Femur (tissue), 1 donor: ENCODE results near the gene ITIH2.
A peak's percentile ranks its signal among the peaks of the same experiment; 100 is the strongest.
"Not testable (repeated sequence)": the region's sequence is repeated elsewhere in the genome, so short reads cannot be mapped to it uniquely, and the experiment has no call there.

Source experiments
- DNase-seq: peaks from one replicate; pipeline ENCODE4 v3.0.0-alpha.2; 2017

Gene ITIH2

DNA sequence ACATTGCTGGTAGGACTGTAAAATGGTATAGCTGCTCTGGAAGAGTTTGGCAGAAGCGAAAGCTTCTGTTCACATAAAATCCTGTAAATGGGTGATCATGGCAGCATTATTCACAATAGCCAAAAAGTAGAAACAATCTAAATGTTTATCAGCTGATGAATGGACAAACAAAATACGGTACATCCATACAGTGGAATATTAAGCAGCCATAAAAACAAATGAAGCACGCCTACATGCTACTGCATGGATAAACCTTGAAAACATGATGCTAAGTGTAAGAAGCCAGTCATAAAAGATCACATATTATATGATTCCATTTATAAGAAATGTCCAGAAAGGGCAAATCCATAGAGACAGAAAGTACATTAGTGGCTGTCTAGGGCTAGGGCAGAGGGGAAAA lies 52.0 kb downstream of the ITIH2 start:
- no peak for DNase-seq

DNA sequence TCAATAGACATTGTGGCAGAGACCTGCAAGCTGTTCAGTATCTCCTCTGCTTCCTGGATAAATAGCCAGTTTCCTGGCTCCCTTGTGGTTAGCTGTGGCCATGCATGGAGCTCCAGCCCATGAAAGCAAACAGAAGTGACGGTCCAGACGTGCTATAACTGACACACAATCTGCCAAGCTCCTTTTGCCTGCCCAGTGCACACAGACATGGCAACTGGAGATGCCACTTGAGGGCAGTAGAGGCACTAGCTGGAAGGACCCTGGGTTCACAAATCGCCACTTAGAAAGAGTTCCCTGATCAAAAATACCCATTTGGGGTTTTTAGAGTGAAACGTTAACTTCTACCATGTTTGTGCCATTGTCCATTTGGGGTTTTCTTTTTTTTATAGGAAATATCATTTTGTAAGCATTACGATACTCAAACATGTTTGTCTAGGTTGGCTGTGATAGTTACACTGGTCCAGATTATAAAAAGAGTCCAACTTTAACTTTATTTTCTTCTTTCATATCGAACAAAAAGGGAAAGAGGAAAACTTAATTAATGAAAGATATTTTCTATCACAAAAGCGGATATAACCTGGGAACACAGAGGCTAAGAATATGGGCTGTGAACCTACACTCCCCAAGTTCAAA lies 53.4 kb downstream of the ITIH2 start:
- no peak for DNase-seq

DNA sequence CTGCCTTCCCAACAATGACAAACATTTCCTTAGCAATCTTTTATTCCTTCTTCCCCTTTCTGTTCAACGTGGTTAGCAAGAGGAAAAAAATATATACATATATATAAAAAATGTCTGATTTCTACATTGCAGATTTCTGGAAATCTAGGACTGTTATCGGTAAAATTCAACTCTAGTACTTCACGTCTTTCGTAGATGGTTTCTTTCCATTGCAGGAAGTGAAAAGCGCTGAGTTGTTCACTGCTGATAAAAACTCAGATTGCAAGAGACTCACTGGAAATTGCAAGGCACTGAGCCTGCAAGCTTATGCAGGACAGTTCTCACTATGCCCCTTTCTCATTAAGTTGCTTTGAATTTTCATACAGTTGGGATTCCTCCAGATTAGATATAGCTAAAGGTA lies 60.8 kb downstream of the ITIH2 start:
- DNase-seq, result no peak

DNA sequence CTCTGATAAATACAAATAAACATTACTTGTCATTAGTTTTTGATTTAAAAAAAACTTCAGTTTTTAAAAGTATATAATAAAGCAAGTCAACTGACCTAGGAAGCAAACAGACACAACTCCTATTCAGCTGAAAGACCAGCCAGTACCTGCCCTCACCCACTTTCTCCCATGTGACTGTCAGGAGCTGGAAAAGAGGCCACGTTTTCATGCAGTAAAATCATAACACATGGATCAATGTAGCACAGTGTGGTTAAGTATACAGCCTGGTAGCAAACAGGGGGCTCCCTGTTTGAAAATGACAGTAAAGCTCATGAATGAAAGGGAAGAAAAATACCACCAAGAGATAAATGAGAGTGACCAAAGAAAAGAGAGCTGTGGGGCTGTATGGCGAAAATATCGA lies 63.1 kb downstream of the ITIH2 start:
- no peak for DNase-seq

- no peak for DNase-seq
Observed at GRCh38 chr10:7767209-7767608, 64.1 kb downstream of the ITIH2 start.

DNA sequence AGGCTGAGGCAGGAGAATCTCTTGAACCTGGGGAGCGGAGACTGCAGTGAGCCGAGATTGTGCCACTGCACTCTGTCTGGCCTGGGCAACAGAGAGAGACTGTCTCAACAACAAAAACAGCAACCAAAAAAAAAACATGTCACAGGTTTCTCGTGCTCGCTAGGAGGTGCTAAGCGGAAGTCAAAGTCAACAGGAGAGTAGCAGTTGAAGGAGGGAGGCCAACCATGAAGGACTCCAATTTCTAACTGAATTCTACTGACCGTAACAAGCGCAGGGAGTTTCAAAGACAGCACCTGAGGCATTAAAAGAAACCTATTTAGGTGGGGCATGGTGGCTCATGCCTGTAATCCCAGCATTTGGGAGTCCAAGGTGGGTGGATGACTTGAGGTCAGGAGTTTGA lies 65.3 kb downstream of the ITIH2 start:
- DNase-seq, result no peak

GRCh38 chr10:7773845-7774801 lies 71.0 kb downstream of the ITIH2 start:
- no peak for DNase-seq

GRCh38 chr10:7776777-7777176 lies 73.7 kb downstream of the ITIH2 start:
- DNase-seq, result no peak

DNA sequence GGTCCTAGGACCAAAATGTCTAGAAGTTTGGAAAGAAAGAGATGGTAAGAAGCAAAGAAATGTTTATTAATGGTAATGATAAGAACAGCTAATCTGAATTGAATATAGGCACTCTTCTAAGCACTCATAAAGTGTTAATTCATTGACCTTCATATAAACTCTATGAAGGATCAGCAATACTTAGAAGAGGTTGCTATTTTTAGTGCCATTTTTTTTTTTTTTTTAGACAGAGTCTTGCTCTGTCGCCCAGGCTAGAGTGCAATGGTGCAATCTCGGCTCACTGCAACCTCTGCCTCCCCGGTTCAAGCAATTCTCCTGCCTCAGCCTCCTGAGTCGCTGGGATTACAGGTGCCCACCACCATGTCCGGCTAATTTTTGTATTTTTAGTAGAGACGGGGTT lies 79.1 kb downstream of the ITIH2 start:
- not testable (repeated sequence) for DNase-seq

DNA sequence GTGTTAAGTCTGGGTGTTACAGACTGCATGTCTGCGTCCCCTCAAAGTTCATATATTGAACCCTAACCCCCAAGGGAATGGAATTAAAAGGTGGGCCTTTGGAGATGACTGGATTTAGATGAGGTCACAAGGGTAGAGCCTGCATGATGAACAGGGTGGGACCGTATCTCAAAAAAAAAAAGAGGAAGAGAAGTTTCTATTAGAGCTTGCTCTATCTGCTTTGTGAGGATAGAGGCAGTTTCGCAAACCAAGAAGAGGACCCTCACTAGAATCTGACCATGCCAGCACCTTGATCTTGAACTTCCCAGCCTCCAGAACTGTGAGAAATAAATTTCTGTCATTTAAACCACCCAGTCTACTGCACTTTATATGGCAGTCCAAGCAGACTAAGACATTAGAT lies 83.3 kb downstream of the ITIH2 start:
- DNase-seq, result no peak

- DNase-seq, result no peak
Observed at GRCh38 chr10:7787150-7787856, 84.2 kb downstream of the ITIH2 start.

DNA sequence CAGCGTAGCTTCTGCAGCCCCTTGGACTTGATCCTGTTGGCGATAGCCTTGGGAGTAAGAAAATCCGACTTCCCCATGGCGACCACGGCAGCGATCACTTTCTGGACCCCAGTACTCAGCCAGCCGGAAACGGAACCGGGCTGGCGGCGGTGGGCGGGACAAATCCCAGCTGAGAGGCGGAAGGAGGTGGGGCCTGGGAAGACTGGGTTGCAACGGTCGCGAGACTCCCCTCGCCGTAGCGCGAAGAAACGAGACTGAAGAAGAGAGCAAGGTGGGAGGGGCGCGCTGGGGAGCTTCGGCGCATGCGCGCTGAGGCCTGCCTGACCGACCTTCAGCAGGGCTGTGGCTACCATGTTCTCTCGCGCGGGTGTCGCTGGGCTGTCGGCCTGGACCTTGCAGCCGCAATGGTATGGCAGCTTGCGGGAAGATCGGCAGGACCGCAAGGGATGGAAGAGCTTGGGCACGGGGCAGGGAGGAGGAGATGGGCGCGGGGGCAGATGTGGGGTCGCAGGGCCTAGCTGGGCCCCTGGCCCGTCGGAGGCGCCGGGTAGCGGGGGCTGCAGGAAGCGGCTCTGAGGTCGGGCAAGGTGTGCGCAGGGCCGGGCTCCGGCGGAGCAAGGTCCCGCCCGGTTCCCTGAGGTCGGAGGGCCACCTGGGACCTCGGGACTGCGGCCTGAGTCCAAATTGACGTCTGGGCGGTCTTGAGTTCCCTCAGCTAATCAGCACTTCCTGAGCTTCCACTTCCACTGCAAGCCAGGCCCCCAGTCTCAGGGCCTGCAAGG lies 84.9 kb downstream of the ITIH2 start, which contains the start of the genes ATP5F1C and KIN:
Gene ATP5F1C, plus strand, starts transcription at position 321 of the 782 bp plus-strand sequence. Its CDS starts 31 bp downstream, at position 352.
Gene KIN, minus strand, starts transcription at position 137 of the 782 bp plus-strand sequence. Its CDS starts 60 bp downstream, at position 77.
- peak; percentile 99 for DNase-seq

DNA sequence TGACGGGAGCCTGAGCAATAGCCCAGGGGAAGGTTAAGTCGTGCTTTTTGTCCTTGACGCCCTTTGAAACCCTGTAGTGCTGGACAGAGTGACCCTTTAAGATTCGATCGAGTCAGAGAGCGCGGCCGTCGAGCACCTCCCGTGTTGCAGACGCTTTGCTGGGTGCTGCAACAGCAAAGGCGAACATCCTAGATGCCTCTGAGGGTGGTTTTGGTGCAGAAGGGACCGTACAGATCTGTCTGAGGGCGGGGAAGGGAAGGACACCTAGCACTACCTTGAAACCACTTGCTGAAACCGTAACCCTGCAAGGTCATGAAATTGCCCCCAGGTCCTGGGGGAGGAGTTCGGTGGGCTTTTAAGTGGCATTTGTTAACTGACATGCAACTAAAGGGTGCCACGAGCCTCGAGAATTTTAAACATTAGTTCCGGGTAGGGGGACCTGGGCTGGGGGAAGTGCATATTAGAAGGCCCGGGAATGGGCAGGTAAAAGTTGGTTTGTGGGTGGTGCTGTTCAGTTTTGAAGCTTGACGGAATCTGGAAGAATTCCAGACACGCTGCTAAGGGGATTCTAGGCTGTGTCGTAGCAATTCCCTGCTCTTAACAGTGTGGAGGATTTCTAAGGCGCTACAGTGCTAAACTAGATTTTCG lies 85.6 kb downstream of the ITIH2 start:
- no peak for DNase-seq

- no peak for DNase-seq
Observed at GRCh38 chr10:7789390-7789789, 86.3 kb downstream of the ITIH2 start.

DNA sequence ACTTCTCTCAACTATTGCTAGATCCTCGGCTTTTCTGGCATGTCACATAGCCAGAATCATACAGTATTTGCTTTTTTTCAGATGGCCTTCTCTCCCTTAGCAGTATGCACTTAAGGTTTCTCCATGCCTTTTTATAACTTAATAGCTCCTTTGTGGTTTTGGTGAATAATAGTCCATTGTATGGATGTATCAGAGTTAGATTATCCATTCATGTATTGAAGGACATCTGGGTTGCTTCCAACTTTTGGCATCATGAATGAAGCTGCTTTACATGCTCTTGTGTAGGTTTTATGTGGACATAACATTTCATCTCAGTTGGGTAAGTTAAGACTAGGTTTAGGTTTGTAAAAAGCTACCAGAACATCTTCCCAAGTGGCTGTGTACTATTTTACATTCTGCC lies 89.4 kb downstream of the ITIH2 start:
- no peak for DNase-seq

- no peak for DNase-seq
Observed at GRCh38 chr10:7794251-7795026, 91.3 kb downstream of the ITIH2 start.

GRCh38 chr10:7795605-7796004 lies 92.5 kb downstream of the ITIH2 start:
- DNase-seq, result no peak

DNA sequence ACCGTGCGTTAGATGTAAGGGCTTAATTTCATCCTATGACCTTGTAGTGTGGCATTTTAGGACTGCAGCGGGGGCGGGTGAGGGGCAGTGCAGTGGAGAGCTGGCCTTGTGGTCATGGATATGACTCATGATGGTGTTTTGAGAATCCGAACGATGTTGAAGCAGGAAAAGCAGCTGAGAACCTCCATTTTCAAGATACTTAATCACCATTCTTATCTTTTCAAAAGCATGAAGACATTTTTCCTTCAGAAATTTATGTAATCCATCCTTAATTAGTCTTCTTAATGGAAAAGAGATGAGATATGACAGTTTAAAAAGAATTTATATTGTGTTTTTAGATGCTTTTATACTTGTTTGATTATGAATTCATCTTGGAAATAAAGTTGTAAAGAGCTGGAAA lies 94.5 kb downstream of the ITIH2 start:
- DNase-seq, result no peak
